Loucy (cell line): ENCODE data around the gene GDF2.

Source experiments
- H2AFZ ChIP-seq: fragments of 200-600 bp; sonication (generic); 2 replicates; pipeline ENCODE4 v1.6.0; 2016; ENCODE audit warnings: antibody characterized with exemption, mild to moderate bottlenecking, low read length, moderate library complexity
- H3F3A ChIP-seq: fragments of 200-600 bp; 2 replicates; pipeline ENCODE4 v1.6.0; 2016; ENCODE audit warnings: antibody characterized with exemption, low read depth, mild to moderate bottlenecking
- H3K27me3 ChIP-seq: fragments of 200-600 bp; sonication (generic); 2 replicates; pipeline ENCODE4 v1.6.1; 2014; ENCODE audit warnings: low read length, mild to moderate bottlenecking; ENCODE audit not compliant: insufficient read depth, poor library complexity, severe bottlenecking
- H3K36me3 ChIP-seq: fragments of 200-600 bp; sonication (generic); 2 replicates; pipeline ENCODE4 v1.6.1; 2016; ENCODE audit warnings: low read length; ENCODE audit not compliant: insufficient read depth
- H3K4me1 ChIP-seq: fragments of 200-600 bp; sonication (generic); 2 replicates; pipeline ENCODE4 v1.5.1; 2014; ENCODE audit warnings: low read length, mild to moderate bottlenecking; ENCODE audit not compliant: insufficient read depth, poor library complexity, severe bottlenecking
- H3K4me2 ChIP-seq: fragments of 200-600 bp; sonication (generic); 2 replicates; pipeline ENCODE4 v1.6.0; 2014; ENCODE audit warnings: antibody characterized with exemption, low read length, low read depth, mild to moderate bottlenecking; ENCODE audit not compliant: poor library complexity, severe bottlenecking
- H3K4me3 ChIP-seq: fragments of 200-600 bp; sonication (generic); 2 replicates; pipeline ENCODE4 v1.5.1; 2014; ENCODE audit warnings: low read length, mild to moderate bottlenecking, mixed read lengths; ENCODE audit not compliant: poor library complexity, severe bottlenecking
- H3K79me2 ChIP-seq: fragments of 200-600 bp; sonication (generic); 2 replicates; pipeline ENCODE4 v1.6.1; 2014; ENCODE audit warnings: low read length; ENCODE audit not compliant: insufficient read depth
- H3K9ac ChIP-seq: fragments of 200-600 bp; sonication (generic); 2 replicates; pipeline ENCODE4 v1.6.0; 2014; ENCODE audit warnings: mild to moderate bottlenecking, low read depth, low read length, moderate library complexity; ENCODE audit not compliant: poor library complexity, severe bottlenecking
- H3K9me2 ChIP-seq: fragments of 200-600 bp; sonication (generic); replicated peaks from 2 replicates; pipeline ENCODE4 v1.6.1; 2016; ENCODE audit warnings: low read depth, low read length, mixed read lengths
- H3K9me3 ChIP-seq: fragments of 200-600 bp; sonication (generic); 2 replicates; pipeline ENCODE4 v1.6.1; 2014; ENCODE audit warnings: mild to moderate bottlenecking, antibody characterized with exemption, low read length, low read depth; ENCODE audit not compliant: insufficient read depth
- H4K20me1 ChIP-seq: fragments of 200-600 bp; sonication (generic); 2 replicates; pipeline ENCODE4 v1.6.0; 2014; ENCODE audit warnings: antibody characterized with exemption, low read length, mild to moderate bottlenecking; ENCODE audit not compliant: insufficient read depth, poor library complexity, severe bottlenecking
- CTCF ChIP-seq: fragments of 200-600 bp; sonication (generic); conservative IDR thresholded peaks from 2 replicates; pipeline ENCODE4 v1.5.1; 2014; ENCODE audit warnings: mild to moderate bottlenecking, antibody characterized with exemption, low read length
- EZH2phosphoT487 ChIP-seq: fragments of 200-600 bp; IDR thresholded peaks from 2 replicates; pipeline ENCODE4 v1.6.1; 2018; ENCODE audit warnings: antibody characterized with exemption, mild to moderate bottlenecking, moderate library complexity, borderline replicate concordance

The GDF2 gene

GRCh38 chr10:47318706-47319105, 3.5 kb upstream of the GDF2 start:
- Histone ChIP-seq H2AFZ (no peak overlapping the region; the same call in 1 of the 2 replicates), H3K27me3 (no peaks in the 10 kb centered on the region), H3K79me2 (no peaks in the 10 kb centered on the region), H4K20me1 (no peaks in the 10 kb centered on the region), H3K36me3 (no peaks in the 10 kb centered on the region), H3K9me3 (no peaks in the 10 kb centered on the region), H3K4me1 (peaks cover 5% of the 10 kb centered on the region), H3K9ac (no peak overlapping the region), H3K9me2 (no peaks in the 10 kb centered on the region), H3K4me2 (no peak overlapping the region), H3K4me3 (no peak overlapping the region), H3F3A (no peaks in the 10 kb centered on the region)
- TF ChIP-seq CTCF (no peak), EZH2phosphoT487 (no peak)

- H3K79me2 ChIP-seq, result no peaks in the 10 kb centered on the region
- no peaks in the 10 kb centered on the region for H3F3A ChIP-seq
- no peak for TF ChIP-seq EZH2phosphoT487
- TF ChIP-seq CTCF, result no peak
- H3K36me3 ChIP-seq, result no peaks in the 10 kb centered on the region
- H3K4me1 ChIP-seq, result no peaks in the 10 kb centered on the region
- no peak overlapping the region for H3K4me3 ChIP-seq
- no peak overlapping the region for H2AFZ ChIP-seq
- H3K9ac ChIP-seq, result no peak overlapping the region
- no peaks in the 10 kb centered on the region for H3K9me2 ChIP-seq
- no peaks in the 10 kb centered on the region for H3K9me3 ChIP-seq
- H3K27me3 ChIP-seq, result no peaks in the 10 kb centered on the region
- no peaks in the 10 kb centered on the region for H4K20me1 ChIP-seq
- H3K4me2 ChIP-seq, result no peak overlapping the region
These were observed 2.5 kb upstream of the GDF2 start for GRCh38 chr10:47319784-47320183.

GRCh38 chr10:47320812-47321211, 1.4 kb upstream of the GDF2 start:
- H3K4me1 ChIP-seq, result no peaks in the 10 kb centered on the region
- no peak for TF ChIP-seq CTCF
- TF ChIP-seq EZH2phosphoT487, result no peak
- no peaks in the 10 kb centered on the region for H4K20me1 ChIP-seq
- H3K27me3 ChIP-seq, result no peaks in the 10 kb centered on the region
- H3K4me3 ChIP-seq, result no peak overlapping the region
- no peaks in the 10 kb centered on the region for H3K9me2 ChIP-seq
- no peaks in the 10 kb centered on the region for H3K9me3 ChIP-seq
- H3K9ac ChIP-seq, result no peak overlapping the region
- no peaks in the 10 kb centered on the region for H3F3A ChIP-seq
- H3K4me2 ChIP-seq, result no peak overlapping the region
- H3K79me2 ChIP-seq, result no peaks in the 10 kb centered on the region
- H2AFZ ChIP-seq, result no peak overlapping the region
- no peaks in the 10 kb centered on the region for H3K36me3 ChIP-seq
